NCI-H2081 (cell line): ENCODE results near the gene OOSP3.
"Not testable (repeated sequence)": the region's sequence is repeated elsewhere in the genome, so short reads cannot be mapped to it uniquely, and the experiment has no call there.

Source experiments
- DNase-seq, 2 experiments: peaks; one replicate each; lab custom pipeline; 2025; lab: John Stamatoyannopoulos, UW

Gene OOSP3

DNA sequence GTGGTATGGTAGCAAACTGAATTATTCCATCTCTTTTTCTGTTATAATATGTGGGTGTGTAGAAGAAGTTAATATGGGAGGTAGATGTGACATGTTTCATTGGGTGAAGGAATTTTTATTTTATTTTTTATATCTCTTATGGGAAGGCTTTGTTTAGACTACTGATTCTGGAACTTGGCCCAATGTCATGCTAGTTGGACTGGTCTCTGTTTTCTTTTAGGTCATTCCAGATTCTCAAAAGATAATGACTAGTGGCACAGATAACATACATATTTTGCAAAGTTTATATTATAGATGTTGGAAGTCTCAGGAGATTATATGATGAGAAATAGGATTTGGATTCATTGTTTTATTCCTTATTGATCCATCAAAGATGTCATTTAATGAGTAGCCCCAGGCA is 1.3 kb upstream of the OOSP3 start:
- DNase-seq, result no peak

DNA sequence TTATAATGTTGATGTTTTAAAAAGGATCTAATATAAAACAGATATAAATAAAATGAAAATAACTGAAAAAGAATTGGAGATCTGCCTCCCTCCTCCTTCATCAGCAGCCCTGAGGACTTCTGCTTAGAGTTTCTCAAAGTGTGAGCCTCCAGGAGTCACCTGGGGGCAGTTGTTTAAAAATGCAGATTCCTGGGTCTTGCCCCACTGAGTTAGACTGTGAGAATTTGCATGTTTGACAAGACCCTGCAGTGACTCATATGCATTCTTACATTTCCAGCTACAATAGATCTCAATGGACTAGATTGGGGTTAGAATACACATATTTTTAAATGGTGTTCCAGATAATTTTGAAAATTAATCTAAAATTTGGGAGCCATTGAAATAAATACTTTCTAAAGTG is 798 bp upstream of the OOSP3 start:
- DNase-seq, result no peak

DNA sequence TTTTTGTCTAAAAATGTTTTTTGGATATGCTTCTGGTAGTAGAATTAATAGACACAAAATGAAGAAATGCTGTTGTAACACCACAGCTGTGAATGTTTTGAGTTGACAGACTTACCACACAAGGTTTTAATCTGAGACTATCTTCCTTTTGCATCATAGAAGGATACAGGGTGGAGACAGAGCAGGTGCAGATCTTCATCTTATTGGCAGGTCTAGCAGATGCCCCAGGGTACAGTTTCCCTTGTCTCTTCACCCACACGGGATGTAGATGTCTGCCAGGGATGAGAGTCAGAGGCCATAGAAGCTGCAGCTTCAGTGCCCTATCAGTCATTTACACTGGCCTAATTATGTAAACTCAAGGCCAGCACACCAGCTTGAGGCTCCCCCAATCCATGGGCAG is 985 bp downstream of the OOSP3 start:
- DNase-seq, result no peak

DNA sequence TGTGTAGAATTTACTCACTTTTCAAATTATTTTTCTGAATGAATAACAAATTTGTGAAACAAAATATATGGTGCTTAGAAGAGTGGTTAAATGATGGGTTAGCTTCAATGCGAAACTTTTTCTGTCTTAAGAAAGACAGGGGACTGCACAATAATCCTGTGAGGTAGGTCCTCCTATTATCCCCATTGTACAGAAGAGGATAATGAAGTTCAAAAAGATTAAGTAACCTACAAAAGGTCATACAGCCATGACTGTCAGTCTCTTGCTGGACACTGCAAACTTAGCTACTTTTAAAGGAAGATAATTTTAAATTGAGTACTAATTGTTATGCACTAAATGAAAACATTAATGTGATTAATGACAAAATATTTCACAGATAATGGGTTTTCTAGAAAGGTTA is 5.0 kb downstream of the OOSP3 start:
- DNase-seq, result no peak

DNA sequence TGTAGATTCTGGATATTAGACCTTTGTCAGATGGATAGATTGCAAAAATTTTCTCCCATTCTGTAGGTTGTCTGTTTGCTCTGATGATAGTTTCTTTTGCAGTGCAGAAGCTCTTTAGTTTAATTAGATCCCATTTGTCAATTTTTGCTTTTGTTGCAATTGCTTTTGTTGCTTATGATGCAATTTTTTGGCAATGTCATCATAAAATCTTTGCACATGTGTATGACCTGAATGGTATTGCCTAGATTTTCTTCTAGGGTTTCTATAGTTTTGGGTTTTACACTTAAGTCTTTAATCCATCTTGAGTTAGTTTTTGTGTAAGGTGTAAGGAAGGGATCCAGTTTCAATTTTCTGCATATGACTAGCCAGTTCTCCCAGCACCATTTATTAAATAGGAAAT is 8.6 kb downstream of the OOSP3 start:
- DNase-seq, result not testable (repeated sequence)

DNA sequence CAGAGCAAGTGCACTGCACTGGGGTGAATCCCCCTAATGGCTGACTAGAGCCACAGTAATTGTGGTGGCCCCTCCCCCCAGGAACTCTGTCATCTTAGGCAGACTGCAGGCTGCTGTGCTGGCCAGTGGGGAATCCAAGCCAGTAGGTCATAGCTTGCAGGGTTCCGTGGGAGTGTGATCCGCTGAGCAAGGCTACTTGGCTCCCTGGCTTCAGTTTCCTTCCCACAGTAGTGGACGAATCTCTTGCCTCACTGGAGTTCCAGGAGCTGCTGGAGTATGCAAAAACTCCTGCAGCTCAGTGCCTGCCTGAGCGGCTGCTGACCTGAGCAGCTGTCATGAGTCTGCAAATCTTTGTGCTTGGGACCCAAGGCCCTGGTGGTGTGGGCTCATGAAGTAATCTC is 13.2 kb downstream of the OOSP3 start:
- no peak for DNase-seq

DNA sequence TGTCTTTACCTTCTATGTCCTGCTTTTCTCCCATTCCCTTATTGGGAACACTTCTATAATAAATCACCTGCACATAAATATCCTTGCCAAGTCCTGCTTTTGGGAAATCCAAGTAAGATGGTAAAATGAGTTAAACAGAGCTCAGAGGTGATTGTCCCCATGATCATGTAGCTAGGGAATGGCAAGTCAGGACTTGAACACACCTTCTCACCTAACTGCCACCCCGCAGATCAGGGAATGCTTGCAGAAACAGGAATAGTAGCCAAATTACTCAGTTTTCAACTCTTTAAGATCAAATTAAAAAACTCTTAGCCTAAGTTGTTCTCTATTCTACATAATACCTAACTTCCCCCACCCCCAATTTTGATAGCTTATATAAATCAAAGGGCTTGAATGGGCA is 16.0 kb downstream of the OOSP3 start:
- DNase-seq, result no peak

DNA sequence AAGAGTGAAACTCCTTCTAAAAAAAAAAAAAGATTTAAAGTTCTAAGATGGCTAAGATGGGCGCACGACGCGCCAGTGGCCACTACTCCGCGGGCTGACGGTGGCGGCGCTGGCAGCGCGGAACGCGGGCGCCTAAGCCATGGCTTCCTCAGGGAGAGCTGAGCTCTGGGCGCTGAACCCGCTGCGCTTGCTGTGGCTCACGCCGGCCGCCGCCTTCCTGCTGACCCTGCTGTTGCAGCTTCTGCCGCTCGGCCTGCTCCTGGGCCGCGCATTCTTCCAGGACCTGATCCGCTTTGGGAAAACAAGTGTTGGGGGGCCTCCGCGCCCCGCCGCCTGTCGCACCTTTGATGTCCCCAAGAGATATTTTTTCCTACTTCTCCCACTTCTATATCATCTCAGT is 19.5 kb downstream of the OOSP3 start:
- DNase-seq, result no peak

DNA sequence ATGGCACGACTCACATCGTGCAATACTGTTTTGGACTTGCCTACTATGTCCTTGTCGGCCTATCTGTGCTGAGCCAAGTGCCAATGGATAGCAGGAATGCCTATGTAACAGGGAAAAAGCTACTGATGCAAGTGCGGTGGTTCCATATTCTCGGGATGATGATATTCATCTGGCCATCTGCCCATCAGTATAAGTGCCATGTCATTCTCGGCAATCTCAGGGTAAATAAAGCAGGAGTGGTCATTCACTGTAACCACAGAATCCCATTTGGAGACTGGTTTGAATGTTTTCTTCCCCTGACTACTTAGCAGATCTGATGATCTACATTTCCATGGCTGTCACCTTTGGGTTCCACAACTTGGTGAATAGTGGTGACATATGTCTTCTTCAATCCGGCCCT is 20.1 kb downstream of the OOSP3 start:
- DNase-seq, result no peak

DNA sequence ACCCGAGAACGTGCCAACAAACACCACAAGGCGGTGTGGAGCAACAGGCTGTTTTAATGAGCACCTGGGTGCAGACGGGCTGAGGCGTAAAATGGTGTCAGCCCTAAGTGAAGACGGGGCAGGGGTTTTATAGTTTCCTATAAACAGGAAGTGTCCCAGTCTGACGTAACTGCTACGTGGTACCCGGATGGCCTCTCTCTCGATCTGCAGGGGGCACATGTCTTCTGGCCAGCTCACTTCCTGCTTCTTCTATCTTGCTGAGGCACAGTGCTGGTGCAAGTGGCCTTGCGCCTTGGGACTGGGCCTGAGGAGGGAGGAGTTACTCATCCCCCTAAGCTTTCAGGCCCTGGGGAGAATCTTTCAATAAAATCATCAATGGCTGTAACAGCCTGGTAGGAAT is 20.9 kb downstream of the OOSP3 start:
- no peak for DNase-seq

DNA sequence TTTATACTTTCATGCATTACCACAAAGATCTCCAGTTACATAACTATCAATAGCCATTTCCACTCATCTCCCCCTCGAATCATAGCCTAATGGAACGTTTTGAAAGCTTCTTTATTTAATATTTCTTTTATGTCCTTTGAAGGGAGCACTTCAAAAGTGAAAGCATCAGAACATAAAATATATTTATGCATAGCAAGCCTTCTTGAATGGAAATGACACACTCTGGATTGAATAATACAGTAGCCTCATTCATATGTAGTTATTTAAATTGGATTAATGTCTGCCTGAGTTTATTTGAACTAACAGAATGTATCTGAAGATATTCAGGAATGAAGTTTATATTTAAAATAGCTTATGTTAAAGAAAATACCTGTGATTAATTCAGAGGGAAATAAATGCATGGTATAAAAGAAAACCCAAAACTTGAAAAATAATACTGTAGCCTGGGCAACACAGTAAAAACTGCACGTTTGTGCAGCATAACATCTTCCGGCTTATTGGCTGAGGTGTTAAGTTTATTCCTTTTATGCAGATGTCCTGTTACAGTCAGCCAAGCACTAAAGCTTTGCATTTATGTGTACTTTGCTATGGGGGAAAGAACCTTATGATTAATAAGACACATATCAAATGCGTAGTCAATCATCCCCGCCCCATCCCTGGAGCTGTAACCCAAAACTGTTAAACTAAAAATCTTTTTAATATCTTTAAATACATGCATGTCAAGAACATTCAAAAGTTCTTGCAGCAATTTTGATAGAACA is 22.0 kb downstream of the OOSP3 start:
- no peak for DNase-seq

DNA sequence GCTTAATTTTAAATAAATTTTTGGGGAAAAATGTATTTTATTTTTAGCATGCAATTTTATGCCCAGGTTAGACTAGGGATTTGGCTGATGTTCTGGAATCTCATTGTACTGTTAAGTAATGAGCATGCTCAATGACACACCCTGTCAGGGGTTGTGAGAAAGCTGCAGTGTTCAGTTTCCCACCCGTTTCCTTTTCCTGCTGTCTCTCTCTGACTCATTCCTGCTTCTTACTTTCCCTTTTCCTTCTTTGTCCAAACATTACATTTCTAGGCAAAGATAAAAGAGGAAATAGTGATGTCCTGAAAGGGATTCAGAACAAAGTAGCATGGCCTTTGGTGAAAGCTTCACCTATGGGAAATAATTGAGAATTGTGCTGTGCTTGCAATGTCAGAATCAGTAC is 22.7 kb downstream of the OOSP3 start:
- no peak for DNase-seq

DNA sequence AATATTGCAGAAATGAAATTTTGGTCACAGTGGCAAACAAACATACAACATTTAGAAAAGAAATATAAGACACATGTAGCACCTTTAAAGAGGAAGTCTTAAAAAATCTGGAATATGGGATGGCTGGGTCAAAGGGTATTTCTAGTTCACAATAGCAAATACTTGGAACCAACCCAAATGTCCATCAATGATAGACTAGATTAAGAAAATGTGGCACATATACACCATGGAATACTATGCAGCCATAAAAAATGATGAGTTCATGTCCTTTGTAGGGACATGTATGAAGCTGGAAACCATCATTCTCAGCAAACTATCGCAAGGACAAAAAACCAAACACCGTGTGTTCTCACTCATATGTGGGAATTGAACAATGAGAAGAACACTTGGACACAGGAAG is 25.0 kb downstream of the OOSP3 start:
- DNase-seq, result not testable (repeated sequence)

DNA sequence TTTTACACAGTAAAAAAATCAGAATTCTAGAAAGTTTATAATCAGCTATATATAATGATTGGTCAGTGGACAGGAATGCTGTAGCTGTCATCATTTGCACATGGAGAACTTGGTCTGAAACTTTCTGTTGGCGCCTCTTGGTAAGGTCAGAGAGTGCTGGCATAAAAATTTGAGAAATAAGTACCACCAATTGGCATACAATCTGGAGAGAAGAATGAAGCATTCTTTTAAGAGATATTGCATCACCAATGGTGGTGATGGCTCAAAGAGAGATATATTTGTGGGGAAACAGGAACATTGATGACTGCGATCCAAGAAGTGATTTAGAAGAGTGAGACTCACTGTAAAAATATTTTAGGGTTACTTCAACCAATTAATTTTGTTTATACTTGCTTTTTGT is 39.9 kb downstream of the OOSP3 start:
- DNase-seq, result no peak

DNA sequence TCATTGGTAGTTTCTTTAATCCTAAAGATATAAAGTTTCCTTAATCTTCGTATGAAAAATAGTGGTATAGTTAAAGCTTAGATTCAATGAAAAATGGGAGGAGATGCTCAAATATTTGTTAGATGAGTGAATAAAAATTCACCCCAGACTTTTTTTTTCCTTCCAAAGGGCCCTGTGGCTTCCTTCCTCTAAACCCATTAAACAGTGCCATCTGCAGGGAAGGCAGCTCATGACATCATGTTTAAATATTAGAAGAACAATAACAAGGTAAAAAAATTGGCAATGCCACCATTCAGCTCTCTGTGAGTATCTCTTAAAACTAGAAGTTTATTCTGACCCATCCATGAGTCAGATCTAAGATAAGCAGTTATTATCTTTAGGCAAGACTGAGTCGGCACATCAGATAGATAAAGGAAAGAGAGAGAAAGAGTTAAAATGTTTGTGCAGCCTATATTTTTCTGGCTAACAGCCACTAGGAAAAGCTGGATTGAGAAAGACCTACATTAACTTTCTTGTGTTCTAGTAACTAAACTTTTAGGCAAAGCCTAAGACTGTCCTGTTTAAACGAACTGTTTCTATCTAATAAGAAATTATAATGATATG is 40.5 kb downstream of the OOSP3 start:
- peak in 1 of 2 experiments; percentile 40 for DNase-seq

DNA sequence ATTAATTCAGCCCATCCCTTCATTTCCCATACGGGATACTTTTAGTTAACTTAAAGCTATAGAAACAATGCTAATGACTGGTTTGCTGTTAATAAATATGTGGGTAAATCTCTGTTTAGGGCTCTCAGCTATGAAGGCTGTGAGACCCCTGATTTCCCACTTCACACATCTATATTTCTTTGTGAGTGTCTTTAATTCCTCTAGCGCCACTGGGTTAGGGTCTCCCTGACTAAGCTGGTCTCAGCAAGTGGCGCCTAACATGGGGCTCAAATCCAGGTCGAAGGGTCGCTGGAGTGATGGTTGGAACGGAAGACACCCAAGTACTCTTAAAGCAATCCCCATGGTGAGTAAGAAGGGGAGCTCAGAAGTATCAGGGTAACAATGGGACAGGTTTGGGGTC is 45.2 kb downstream of the OOSP3 start:
- no peak for DNase-seq

DNA sequence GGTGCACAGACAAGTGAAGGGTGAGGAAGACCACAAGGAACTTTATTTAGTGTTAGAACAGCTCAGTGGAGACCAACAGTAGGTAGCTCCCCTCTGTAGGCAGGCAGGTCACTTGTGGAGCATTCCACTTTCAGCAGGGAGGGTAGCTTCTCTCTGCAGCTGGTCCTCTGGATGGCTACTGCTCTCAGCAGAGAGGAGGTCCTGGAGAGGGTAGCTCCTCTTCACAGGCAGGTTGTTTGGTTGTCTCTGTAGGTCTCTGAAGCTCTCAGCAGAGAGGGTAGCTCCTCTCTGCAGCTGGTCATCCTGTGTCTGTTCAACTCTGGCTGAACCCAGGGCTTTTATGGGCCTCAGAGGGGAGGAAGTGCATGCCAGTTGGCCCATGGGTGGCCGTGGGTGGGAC is 53.1 kb downstream of the OOSP3 start:
- no peak for DNase-seq

DNA sequence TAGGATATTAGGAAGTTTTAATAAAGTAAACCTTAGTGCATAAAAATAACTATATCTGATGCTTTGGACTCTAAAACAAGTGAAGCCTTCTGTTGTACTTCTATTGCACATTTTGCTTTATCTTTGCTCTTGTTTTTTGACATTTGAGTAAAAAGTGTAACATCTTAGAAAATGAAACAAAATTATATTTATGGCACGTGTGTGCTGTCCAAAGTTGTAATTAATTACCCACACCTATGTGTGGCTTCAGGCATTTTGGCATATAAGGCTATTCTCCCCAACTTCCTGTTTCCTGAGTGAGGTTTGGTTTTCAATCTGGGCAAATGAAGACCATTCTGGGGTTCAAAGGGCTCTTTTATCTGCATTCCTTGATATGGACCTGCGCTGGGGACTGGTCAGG is 59.5 kb downstream of the OOSP3 start, which contains the start of gene OOSP1:
Gene OOSP1, plus strand, starts transcription at position 301 of the 400 bp plus-strand sequence. Its CDS starts 23 bp downstream, at position 324.
- no peak for DNase-seq

DNA sequence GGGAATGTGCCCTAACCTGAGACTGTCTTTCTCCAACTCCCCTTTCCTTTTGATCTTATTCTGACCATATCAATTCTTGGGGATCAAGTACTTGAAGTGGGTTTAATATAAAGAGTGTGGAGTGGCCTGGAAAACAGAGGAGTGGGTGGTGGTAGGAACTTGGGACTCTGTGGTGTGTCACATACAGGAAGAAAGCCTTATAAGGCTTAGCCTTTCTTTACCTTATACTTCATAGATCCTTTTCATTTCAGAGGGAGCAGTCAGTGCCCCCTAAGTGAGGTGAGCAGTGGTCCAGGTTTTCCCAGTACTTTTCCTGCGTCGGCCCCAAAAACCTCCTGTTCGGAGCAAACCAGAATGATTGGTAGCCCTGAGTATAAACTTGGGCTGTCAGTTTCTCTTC is 60.1 kb downstream of the OOSP3 start:
- no peak for DNase-seq

DNA sequence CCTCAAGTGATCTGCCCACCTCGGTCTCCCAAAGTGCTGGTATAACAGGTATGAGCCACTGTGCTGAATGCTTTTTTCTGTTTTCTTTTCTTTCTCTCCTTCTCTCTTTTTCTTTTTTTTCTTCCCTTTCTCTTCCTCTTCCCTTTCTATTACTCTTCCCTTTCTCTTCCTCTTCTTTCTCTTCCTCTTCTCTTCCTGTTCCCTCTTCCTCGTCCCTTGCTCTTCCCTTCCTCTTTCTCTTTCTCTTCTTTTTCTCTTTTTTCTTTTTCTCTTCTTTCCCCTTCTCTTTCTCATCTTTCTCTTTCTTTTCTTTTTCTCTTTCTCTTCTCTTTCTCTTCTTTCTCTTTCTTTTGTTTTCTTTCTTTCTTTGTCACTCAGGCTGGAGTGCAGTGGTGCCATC is 60.9 kb downstream of the OOSP3 start:
- no peak for DNase-seq

DNA sequence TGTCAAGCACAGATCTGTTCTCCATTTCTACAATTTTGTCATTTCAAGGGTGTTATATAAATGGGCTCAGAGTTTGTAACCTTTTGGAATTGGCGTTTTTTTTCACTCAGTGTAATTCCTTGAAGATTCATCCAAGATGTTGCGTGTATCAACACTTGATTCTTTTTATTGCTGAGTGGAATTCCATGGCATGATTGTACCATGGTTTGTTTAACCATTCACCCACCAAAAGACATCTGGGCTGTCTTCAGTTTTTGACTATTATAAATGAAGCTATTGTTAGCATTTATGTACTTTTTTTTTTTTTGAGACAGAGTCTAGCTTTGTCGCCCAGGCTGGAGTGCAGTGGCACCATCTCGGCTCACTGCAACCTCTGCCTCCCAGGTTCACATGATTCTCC is 62.5 kb downstream of the OOSP3 start:
- DNase-seq, result no peak

DNA sequence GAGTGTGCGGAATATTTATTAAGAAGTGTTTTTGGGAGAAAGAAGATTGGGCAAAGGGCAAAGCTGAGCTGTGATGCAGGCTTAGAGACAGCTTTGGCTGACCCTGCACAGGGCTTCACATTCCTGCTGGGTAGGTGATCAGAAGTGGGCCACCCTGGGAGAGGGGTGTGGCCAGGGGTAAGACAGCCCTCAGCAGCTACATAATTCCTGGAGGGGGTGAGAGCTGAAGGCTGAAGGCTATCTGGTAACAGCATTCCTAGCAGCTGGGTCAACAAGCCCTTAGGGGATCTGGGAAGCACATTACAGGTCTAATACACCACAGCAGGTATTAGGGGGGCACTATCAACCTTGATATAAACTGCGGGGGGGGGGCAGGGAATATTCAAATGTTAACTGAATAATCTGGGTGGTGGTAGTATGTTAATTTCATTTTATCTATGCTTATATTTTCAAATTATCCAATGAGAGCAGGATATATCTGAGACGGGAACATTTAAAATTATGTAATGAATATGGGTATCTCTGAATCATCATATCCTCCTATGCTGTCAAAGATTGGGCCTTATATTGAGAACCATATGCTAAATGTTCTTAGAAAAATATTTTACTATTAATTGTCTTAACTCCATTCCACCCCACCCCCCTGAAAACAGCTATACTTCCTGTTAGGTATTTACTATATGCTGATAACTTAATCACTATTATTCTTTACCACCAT is 65.6 kb downstream of the OOSP3 start:
- DNase-seq, result no peak

DNA sequence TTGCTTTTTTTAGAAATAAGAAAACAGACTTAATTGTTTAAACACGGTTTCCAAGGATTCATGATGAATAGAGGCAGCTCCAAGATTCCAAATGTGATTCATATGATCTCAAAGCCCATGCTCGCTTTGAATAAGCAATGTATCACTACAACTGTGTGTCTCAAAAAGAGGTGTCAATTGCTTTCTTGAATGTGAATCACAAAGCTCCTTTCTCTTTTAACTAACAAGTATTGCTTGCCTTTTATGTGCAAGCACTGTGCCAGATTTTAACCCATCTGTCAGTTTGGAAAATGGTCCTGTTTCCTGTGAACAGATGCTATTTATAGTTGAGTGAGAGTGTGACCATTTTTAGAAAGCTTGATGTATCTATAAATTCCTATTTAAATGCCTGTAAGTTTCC is 66.1 kb downstream of the OOSP3 start:
- no peak for DNase-seq
